ENCODE results near the gene PRDM16.

PRDM16 gene

DNA sequence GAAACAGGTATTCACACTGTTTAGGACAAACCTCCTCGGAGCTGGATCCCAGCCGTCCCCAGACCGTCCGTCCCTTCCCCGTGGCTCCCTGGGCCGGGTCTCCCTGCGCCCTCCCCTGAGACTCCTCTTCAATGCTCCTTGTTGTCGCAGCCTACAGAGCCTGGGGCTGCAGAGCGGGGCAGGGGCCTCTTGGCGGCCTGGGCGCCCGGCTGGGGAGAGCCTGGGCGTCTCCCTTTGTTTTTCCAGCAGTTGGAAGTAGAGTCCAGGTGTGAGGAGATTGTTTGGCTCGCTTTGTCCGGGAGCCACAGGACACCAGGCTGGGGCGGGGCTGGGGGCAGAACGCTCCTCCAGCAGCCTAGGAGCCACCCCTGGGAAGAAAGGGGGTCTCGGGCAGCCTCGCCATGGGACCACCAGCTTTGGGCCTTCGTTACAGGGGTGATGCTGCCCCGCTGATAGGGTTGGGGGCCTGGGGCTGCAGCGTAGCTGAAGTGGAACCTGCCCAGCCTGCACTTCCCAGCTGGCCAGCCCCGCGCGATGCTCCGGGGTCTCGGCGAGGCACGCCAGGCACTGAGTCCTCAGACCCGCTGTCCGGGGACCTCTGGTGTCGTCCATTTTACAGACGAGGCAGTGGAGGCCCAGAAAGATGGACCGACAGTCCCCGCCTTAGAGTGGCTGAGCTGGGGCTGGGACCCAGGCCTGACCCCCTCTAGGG is 66.9 kb downstream of the PRDM16 start:
- ATAC-seq = no peak
- no peak for TF ChIP-seq ZNF70 (CRISPR knock-in tag; IDR thresholded peaks at IDR 0.05)

DNA sequence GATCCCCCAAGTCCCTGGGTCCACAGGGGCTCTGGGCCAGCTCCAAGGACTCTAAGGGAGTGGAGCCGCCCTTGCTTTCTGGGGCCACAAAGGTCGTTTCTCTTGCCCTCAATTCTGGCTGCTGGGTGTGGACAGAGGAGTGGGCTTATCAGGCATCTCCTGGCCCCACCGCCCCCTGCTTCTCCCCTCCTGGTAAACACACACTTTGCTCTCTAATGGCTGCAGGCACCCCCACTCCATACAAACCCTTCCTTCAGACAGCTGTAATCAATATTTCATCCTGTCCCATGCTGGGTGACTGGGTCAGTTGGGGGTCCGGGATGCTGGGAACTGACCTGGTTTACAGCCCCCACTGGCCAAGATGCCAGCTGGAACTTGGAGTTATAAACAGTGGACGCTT is 67.5 kb downstream of the PRDM16 start:
- TF ChIP-seq ZNF565 (CRISPR knock-in tag; conservative IDR thresholded peaks at IDR 0.05; ENCODE audit: low read depth) (no peak), BACH2 (CRISPR knock-in tag; IDR thresholded peaks at IDR 0.05; ENCODE audit: borderline replicate concordance) (no peak), OSR1 (CRISPR knock-in tag; IDR thresholded peaks at IDR 0.05) (no peak), ZC3H10 (CRISPR knock-in tag; IDR thresholded peaks at IDR 0.05) (no peak), PPARA (CRISPR knock-in tag; IDR thresholded peaks at IDR 0.05; ENCODE audit: borderline replicate concordance) (no peak), ZNF8 (CRISPR knock-in tag; IDR thresholded peaks at IDR 0.05) (no peak)
- TF ChIP-seq, protein P1, sequence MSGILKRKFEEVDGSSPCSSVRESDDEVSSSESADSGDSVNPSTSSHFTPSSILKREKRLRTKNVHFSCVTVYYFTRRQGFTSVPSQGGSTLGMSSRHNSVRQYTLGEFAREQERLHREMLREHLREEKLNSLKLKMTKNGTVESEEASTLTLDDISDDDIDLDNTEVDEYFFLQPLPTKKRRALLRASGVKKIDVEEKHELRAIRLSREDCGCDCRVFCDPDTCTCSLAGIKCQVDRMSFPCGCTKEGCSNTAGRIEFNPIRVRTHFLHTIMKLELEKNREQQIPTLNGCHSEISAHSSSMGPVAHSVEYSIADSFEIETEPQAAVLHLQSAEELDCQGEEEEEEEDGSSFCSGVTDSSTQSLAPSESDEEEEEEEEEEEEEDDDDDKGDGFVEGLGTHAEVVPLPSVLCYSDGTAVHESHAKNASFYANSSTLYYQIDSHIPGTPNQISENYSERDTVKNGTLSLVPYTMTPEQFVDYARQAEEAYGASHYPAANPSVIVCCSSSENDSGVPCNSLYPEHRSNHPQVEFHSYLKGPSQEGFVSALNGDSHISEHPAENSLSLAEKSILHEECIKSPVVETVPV (CRISPR knock-in tag; IDR thresholded peaks at IDR 0.05) = no peak
- ATAC-seq = no peak

DNA sequence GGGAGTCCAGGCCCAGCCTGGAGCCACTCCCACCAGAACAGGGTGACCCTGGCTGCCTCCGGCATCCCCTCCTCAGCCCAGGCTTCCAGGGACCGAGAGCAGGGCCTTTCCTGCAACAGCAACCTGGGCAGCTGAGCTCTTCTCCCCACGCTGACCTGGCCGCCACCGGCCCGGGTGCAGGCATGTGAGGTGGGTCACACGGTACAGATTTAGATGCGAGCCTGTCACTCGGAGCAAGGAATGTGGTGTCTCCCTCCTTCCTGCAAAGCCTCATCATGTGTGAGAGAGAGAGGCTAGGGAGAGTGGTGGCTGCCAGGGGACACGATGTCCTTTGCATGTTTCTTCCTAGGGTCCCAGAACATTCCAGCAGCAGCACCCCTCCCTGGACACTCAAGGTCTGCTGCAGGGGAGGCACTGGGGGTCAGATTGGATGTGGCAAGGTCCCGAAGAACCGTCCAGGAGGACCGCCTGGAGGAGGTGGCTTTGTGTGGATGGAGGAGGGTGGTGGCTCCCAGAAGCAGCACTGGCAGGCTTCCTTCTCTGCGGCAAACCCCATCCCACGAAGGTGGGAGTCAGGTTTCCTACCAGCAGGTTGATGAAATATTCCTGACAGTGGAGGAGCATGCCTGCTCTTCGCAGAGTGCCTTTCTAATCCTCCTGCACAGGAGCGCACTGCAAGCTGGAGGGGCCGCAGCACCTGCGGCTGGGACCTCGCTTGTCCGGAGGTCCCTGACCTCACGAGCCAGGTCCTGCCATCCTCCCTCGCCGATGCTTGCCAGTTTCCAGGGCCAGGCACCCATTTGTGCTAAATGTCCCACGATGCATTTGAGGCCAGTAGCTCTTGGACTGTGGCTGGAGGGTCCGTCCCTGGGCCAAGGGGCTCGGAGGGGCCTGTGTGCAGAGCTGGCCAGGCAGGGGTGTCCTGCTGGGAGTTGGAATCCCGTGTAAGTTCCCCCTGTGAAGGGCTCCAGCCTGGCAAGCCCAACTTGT is 68.4 kb downstream of the PRDM16 start:
- no peak for ATAC-seq
- TF ChIP-seq ZNF8 (CRISPR knock-in tag; IDR thresholded peaks at IDR 0.05) (no peak), TCF4 (CRISPR knock-in tag; IDR thresholded peaks at IDR 0.05; ENCODE audit: borderline replicate concordance) (no peak), ISL1 (CRISPR knock-in tag; IDR thresholded peaks at IDR 0.05) (no peak), SNAI2 (CRISPR knock-in tag; IDR thresholded peaks at IDR 0.05) (no peak), ZC3H10 (CRISPR knock-in tag; IDR thresholded peaks at IDR 0.05) (no peak), GLIS3 (CRISPR knock-in tag; IDR thresholded peaks at IDR 0.05) (no peak), ARNTL (CRISPR knock-in tag; IDR thresholded peaks at IDR 0.05; ENCODE audit: borderline replicate concordance, low read depth) (no peak), BACH2 (CRISPR knock-in tag; IDR thresholded peaks at IDR 0.05; ENCODE audit: borderline replicate concordance) (no peak), PPARA (CRISPR knock-in tag; IDR thresholded peaks at IDR 0.05; ENCODE audit: borderline replicate concordance) (no peak), ESRRG (CRISPR knock-in tag; IDR thresholded peaks at IDR 0.05) (no peak), ZFP3 (CRISPR knock-in tag; IDR thresholded peaks at IDR 0.05) (no peak), ZFP30 (CRISPR knock-in tag; IDR thresholded peaks at IDR 0.05) (no peak), ZNF565 (CRISPR knock-in tag; conservative IDR thresholded peaks at IDR 0.05; ENCODE audit: low read depth) (no peak), CSDC2 (CRISPR knock-in tag; IDR thresholded peaks at IDR 0.05) (no peak)
- TF ChIP-seq, protein P2, sequence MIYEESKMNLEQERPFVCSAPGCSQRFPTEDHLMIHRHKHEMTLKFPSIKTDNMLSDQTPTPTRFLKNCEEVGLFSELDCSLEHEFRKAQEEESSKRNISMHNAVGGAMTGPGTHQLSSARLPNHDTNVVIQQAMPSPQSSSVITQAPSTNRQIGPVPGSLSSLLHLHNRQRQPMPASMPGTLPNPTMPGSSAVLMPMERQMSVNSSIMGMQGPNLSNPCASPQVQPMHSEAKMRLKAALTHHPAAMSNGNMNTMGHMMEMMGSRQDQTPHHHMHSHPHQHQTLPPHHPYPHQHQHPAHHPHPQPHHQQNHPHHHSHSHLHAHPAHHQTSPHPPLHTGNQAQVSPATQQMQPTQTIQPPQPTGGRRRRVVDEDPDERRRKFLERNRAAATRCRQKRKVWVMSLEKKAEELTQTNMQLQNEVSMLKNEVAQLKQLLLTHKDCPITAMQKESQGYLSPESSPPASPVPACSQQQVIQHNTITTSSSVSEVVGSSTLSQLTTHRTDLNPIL (CRISPR knock-in tag; IDR thresholded peaks at IDR 0.05; ENCODE audit: low read depth) = no peak
- TF ChIP-seq, protein P3, sequence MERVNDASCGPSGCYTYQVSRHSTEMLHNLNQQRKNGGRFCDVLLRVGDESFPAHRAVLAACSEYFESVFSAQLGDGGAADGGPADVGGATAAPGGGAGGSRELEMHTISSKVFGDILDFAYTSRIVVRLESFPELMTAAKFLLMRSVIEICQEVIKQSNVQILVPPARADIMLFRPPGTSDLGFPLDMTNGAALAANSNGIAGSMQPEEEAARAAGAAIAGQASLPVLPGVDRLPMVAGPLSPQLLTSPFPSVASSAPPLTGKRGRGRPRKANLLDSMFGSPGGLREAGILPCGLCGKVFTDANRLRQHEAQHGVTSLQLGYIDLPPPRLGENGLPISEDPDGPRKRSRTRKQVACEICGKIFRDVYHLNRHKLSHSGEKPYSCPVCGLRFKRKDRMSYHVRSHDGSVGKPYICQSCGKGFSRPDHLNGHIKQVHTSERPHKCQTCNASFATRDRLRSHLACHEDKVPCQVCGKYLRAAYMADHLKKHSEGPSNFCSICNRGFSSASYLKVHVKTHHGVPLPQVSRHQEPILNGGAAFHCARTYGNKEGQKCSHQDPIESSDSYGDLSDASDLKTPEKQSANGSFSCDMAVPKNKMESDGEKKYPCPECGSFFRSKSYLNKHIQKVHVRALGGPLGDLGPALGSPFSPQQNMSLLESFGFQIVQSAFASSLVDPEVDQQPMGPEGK (CRISPR knock-in tag; IDR thresholded peaks at IDR 0.05; ENCODE audit: borderline replicate concordance) = no peak
- TF ChIP-seq, protein P4, sequence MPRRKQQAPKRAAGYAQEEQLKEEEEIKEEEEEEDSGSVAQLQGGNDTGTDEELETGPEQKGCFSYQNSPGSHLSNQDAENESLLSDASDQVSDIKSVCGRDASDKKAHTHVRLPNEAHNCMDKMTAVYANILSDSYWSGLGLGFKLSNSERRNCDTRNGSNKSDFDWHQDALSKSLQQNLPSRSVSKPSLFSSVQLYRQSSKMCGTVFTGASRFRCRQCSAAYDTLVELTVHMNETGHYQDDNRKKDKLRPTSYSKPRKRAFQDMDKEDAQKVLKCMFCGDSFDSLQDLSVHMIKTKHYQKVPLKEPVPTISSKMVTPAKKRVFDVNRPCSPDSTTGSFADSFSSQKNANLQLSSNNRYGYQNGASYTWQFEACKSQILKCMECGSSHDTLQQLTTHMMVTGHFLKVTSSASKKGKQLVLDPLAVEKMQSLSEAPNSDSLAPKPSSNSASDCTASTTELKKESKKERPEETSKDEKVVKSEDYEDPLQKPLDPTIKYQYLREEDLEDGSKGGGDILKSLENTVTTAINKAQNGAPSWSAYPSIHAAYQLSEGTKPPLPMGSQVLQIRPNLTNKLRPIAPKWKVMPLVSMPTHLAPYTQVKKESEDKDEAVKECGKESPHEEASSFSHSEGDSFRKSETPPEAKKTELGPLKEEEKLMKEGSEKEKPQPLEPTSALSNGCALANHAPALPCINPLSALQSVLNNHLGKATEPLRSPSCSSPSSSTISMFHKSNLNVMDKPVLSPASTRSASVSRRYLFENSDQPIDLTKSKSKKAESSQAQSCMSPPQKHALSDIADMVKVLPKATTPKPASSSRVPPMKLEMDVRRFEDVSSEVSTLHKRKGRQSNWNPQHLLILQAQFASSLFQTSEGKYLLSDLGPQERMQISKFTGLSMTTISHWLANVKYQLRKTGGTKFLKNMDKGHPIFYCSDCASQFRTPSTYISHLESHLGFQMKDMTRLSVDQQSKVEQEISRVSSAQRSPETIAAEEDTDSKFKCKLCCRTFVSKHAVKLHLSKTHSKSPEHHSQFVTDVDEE (CRISPR knock-in tag; IDR thresholded peaks at IDR 0.05) = no peak
- TF ChIP-seq, protein P1 (CRISPR knock-in tag; IDR thresholded peaks at IDR 0.05) = no peak
- TF ChIP-seq, protein P5, sequence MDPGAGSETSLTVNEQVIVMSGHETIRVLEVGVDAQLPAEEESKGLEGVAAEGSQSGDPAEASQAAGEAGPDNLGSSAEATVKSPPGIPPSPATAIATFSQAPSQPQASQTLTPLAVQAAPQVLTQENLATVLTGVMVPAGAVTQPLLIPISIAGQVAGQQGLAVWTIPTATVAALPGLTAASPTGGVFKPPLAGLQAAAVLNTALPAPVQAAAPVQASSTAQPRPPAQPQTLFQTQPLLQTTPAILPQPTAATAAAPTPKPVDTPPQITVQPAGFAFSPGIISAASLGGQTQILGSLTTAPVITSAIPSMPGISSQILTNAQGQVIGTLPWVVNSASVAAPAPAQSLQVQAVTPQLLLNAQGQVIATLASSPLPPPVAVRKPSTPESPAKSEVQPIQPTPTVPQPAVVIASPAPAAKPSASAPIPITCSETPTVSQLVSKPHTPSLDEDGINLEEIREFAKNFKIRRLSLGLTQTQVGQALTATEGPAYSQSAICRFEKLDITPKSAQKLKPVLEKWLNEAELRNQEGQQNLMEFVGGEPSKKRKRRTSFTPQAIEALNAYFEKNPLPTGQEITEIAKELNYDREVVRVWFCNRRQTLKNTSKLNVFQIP (CRISPR knock-in tag; IDR thresholded peaks at IDR 0.05; ENCODE audit: borderline replicate concordance, low read depth) = no peak
